Upper lobe of left lung (tissue), 4 donors: ENCODE results near the gene MAGOH.

Experiments used
- CTCF ChIP-seq, 6 experiments: fragments of 450-650 bp in 4 of 6; fragments of 200-600 bp in 2 of 6; sonication (generic) in 2 of 6; IDR thresholded peaks; one replicate each; pipeline ENCODE4 v1.5.1; 2016 to 2019; ENCODE audit warnings: antibody characterized with exemption in 6 of 6
- POLR2AphosphoS5 ChIP-seq, 2 donors: sonication (generic); formaldehyde crosslinking; IDR thresholded peaks; one replicate each; pipeline ENCODE4 v1.5.1; 2017; ENCODE audit warnings: antibody characterized with exemption in 2 of 2

DNA sequence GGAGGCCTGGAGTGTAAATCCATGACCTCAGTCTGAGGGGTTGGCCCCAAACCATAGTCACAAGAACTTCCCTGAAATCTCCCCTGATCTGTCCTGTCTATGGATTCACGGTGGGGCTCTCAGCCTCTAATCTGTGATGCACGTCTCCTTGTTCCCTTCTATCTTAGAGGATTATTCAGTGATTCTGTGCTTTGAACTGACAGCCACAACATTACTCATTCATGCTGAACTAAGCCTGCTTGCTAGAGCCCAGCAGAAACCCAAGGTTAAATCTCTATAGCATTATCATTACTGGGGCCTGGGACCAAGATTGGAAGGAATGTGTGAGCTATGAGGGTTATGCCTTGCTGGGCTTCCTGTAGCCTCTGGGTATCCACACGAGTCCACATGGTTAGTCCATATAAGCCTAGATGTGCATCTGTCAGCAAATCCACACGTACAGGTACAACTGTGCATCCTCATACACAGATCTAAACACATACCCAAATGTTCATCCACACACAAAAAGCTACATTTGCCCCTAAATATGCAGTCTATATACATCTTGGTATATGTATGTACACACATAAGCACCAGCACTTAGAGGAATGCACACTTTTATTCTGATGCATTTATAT, 22.4 kb upstream of the MAGOH start:
- TF ChIP-seq CTCF (IDR thresholded peaks at IDR 0.05) (no peak), POLR2AphosphoS5 (IDR thresholded peaks at IDR 0.05) (no peak)
